CD4-positive, alpha-beta T cell treated with Interleukin-21 for 1 hour (primary cell): ENCODE results near the gene SPEN.
"Not testable (repeated sequence)": the region's sequence is repeated elsewhere in the genome, so short reads cannot be mapped to it uniquely, and the experiment has no call there.

ENCODE experiments used
- DNase-seq: peaks from one replicate; pipeline ENCODE4 v3.0.0-alpha.2; 2020

SPEN gene

DNA sequence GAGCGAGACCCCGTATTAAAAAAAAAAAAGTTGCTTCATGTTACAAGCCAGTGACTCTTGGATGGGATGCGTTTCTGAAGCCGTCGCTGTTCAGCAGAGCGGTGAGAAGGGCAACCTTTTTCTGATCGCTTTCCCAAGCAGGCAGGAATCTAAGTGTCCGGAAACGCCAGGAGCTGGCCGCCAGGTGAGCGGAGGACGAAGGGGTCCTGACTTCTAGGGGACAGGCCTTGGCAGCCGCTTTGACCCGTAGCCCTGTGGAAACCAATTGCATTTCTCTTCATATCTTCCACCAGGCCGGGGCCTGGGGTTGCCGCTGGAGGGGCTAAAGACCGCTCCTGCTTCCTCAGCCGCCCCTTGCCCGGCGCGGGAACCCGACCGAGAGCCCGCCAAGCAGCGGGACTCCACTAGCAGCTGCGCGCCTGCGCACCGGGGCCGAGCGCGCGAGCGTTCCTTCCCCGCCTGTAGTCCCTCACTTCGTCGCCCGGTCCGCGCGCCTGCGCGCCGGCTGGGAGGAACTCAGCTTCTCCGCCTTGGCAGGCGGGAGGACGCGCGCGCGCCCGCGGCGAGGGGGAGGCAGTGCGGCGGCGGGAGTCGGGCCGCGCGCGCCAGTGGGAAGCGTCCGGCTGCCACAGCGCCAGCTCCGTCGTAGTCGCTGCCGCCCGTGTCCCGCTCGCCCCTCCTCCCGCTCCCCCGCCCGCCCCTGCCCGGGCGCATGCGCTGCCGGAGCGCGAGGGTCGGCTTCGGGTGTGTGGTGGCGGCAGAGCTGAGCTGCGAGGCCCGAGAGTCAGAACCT lies at the start of gene SPEN:
Gene SPEN, plus strand, starts transcription at position 608 of the 793 bp plus-strand sequence. CDS start 361 bp downstream, outside the sequence.
- peak; percentile 98 for DNase-seq

DNA sequence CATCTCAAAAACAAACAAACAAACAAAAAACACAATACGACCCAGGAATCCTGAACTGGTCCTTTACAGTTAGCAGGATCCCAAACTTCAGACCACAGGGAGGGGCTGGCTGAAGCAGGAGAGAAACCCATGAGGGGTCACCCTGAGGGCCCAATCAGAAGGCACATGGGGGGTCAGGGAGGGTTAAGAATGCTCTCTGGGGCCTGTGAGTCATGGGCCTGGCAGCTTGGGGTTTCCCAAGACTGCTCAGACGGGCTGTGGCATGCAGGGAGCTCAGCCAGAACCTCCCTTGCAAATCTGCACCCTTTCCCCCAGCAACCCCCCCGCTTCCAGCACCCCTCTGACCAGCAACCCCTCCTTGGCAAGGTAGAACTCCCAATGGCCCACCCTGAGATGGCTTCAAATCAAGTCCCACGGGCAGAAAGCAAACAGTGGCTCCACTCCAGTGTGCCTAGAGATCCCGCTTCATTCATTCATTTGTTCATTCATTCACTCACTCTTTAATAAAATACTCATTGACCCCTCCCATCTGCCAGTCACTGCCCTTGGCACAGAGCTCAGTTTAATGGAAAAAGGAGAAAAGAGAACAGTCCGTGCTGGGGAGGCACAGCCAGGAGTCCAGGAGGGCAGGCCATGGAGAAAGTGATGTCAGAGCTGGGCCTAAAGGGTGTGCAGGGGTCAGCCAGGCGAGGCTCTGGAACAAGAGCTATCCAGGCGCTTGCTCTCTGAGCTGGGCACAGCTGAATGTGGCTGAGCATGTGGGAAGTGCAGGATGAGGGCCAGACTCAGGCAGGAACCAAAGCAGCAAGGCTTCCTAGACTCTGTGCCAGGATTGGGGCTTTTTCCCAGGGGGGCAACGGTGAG lies 48.3 kb upstream of the SPEN start:
- no peak for DNase-seq

DNA sequence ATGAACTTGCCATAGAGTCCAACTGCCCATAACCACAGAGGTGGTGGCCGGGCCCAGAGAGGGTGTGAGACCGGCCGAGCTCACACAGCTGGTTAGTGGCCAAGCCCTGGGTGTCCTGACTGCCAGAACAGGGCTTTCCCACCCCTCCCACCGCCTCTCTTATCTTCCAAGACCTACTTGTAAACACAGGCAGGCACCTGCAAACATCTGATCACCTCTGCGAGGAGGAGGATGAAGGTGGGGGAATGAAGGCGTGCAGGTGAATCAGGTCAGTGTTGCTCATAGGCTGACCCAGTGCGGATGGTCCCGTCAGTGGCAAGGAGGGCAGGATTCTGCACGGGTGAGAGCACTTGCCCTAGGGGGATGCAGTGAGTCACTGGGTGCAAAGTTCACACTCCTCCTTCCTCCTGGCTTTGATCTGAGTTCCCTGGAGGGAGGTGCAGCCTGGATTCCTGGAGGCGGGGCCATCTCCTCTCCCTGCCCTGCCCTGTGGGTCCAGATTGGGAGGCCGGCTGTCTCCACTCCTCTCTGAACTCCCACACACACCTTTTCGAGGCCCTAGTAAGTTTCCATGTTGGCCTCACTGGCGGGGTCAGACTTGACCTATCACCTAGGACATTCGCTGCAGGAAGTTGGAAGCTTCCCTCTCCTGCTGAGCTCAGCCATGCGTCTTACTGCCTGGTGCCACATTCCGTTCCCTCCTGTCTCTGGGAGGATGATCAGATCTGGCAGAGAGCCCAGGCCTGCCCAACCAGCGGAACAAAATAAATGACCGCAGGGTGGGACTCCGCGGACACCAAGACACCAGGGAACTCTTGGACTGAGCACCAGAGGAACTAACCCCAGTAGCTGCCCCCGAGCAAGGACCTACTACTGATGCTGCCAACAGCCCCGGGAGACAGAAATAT lies 47.3 kb upstream of the SPEN start:
- DNase-seq: no peak

- no peak for DNase-seq
These were observed 45.1 kb upstream of the SPEN start for GRCh38 chr1:15802234-15802965.

- DNase-seq: peak; percentile 33
These were observed 44.1 kb upstream of the SPEN start for GRCh38 chr1:15803380-15803779.

DNA sequence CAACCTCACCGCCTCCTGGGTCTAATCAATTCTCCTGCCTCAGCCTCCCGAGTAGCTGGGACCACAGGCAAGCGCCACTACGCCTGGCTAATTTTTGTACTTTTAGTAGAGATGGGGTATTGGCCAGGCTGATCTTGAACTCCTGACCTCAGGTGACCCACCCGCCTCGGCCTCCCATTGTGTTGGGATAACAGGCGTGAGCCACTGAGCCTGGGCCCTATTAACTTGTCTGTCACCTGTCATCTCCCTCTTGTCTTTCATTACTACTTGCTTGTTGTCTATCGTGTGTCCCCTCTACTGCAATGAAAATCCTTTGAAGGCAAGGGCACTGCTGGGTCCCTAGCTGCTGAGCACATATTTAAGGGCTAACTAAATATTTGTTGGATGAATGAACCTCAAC lies 43.4 kb upstream of the SPEN start:
- DNase-seq: no peak

GRCh38 chr1:15807121-15807520 lies 40.4 kb upstream of the SPEN start:
- no peak for DNase-seq

GRCh38 chr1:15807549-15807948 lies 40.0 kb upstream of the SPEN start, which contains the start of gene UQCRHL:
Gene UQCRHL, minus strand, starts transcription at chr1:15807649. Its CDS starts 0 bp downstream, at chr1:15807649.
- not testable (repeated sequence) for DNase-seq

GRCh38 chr1:15808955-15809354 lies 38.6 kb upstream of the SPEN start:
- DNase-seq: no peak

DNA sequence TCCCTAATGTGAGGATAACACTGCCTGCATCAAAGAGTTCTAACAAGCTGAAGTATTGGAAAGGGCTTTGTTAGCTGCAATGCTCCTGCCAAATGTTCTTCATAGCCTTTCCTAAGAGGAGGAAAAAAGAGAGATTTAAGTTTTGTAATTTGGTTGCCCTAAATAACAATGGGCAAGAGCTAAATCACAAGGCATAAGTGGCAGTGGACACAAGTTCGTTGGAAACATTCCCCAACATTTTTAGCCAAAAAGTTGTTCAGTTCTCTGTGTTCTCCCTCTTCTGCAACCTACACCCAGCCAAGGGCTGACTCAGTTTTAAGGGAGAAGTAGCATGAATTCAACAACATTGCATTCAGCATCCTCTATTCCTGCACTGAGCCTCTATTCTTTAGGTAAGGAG lies 37.4 kb upstream of the SPEN start:
- no peak for DNase-seq

DNA sequence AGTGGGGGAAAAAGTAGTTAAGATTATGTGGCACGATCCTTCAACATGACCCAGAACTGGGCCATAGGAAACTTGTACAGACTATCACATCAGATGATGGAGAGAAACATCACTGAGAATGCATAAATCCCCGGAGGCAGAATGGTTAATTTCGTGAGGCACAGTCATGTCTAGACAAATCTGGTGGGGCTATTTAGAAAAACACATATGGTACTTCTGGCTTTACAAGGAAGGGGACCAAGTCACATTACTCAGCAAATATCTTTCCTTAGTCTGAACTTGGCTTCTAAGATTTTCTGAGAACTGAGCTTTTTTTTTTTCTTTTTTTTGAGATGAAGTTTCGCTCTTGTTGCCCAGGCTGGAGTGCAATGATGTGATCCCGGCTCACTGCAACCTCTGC lies 30.8 kb upstream of the SPEN start:
- DNase-seq: no peak

DNA sequence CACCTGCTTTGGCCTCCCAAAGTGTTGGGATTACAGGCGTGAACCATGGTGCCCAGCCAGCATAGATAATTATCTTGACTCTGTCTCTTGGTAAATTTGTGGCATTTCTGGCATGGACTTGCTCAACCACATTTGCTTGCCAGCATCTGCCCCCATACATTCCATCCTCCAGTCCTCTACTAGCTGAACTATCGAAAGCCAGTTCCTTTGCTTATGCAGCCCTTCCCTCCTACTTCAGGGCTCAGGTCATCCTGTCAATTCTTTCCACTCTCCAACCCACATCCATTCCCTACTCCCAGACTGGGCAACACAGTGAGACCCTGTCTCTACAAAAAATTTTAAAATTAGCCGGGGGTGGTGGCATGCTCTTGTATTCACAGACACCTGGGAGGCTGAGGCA lies 27.0 kb upstream of the SPEN start:
- no peak for DNase-seq

GRCh38 chr1:15825800-15826199 lies 21.7 kb upstream of the SPEN start:
- DNase-seq: no peak

DNA sequence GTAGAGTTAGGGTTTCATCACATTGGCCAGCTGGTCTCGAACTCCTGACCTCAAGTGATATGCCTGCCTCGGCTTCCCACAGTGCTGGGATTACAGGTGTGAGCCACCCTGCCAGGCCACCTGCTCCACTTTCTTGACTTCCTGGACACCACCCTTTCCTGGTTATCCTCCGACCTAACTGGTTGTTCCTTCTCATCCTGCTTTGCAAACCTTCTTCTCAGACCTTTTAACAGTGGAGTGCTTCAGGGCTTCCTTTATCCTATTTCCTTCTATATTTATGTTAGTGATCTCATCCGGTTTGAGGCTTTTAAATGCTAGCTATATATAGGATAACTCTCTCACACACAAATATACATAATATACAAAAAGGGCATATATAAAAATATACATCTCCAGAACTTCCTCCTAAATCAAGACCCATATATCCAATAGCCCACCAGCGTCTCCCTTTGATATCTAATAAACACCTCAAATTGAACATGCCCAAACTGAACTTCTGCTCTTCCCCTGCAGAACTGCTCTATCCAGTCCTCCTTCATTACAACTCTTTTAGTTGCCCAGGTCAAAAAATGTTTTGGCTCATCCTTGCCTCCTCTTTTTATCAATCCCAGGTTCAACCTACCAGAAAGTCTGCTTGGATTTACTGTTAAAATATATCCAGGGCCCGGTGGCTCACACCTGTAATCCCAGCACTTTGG lies 20.5 kb upstream of the SPEN start:
- DNase-seq: no peak

GRCh38 chr1:15827567-15827966 lies 19.9 kb upstream of the SPEN start:
- not testable (repeated sequence) for DNase-seq

- DNase-seq: not testable (repeated sequence)
These were observed 18.6 kb upstream of the SPEN start for GRCh38 chr1:15828931-15829330.

GRCh38 chr1:15830258-15830657 lies 17.2 kb upstream of the SPEN start:
- no peak for DNase-seq

DNA sequence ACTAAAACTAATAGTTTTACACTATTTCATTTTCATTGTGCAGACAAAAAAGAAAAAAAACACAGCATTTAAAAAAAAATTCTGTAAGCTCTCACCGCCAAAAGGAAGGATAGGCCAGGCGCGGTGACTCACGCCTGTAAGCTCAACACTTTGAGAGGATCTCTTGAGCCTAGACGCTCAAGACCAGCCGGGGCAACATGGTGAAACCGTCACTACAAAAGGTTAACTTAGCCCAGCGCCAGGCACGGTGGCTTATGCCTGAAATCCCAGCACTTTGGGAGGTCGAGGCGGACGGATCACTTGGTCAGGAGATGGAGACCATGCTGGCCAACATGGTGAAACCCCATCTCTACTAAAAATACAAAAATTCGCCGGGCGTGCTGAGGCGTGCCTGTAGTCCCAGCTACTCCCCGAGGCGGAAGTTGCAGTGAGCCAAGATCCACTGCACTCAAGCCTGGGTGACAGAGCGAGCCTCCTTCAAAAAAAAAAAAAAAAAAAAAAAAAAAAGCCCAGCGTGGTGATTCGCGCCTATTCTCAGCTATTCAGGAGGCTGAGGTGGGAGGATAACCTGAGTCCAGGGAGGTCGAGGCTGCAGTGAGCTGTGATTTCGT lies 14.3 kb upstream of the SPEN start:
- peak; percentile 70 for DNase-seq

GRCh38 chr1:15833842-15834405 lies 13.6 kb upstream of the SPEN start:
- DNase-seq: no peak

DNA sequence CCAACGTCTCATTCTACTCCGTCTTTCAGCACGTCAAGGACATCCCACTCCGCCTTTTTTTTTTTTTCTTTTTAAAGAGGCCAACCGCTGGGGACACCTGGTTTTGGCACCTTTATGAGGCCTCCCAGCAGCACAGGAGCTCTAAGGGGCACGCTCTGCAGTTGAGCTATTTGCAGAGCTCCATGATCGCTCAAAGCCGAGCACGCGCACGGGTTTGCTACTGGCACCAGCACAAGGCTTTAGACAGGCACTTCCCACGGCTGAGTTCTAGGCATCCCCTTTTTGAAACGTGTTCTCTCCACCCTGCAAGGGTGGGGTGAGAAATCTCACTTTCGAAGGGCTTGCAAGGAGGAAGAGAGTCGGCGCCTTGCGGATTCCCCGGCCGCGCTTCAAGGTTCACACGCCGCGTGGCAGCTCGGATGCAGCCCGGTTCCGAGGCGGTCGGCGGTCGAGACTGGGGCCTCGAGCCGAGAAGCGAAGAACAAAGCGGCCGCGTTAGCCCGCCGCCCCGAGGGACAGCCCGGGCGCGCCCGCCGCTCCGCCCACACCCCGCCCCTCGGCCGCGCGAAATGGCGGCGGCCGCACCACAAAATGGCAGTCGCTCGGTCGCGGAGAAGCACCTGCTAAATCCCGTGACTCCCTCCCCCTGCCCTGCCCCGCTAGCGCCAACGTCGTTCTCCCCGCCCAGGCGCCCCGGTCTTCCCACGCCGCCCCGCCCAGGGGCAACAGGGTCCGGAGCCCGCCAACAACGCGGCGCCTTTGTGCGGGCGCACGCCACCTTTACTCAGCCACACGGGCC lies 12.9 kb upstream of the SPEN start:
- DNase-seq: peak; percentile 91
